GM12878 (cell line): ENCODE data around the gene COASY. TPM values are rescaled to one million over a fixed set of nuclear protein-coding genes. Genes with fewer than 3 reads are reported as not detected.

Experiments
- ATAC-seq: fragments of 200-7000 bp; cut with Tn5 transposase; 3 replicates; pipeline ENCODE4 v1.9.1; 2020; ENCODE audit warnings: mild to moderate bottlenecking, moderate library complexity
- BruUV-seq: library from RNA; stranded (reverse); fragments of 400-500 nt; replicated peaks from 2 replicates; lab custom pipeline; 2021; lab: Mats Ljungman, UMichigan
- CTCF ChIA-PET: fragments of 300-600 bp; sonication (Branson Sonifier 250); formaldehyde crosslinking; extraction: SDS; loops from one replicate; lab custom pipeline; 2021; ENCODE audit warnings: inconsistent platforms; lab: Yijun Ruan, JAX
- POLR2A ChIA-PET: fragments of 350-600 bp; formaldehyde crosslinking; extraction: SDS; loops from one replicate; lab custom pipeline; 2021; ENCODE audit warnings: inconsistent platforms; lab: Charles Lee
- RAD21 ChIA-PET: fragments of 300-600 bp; sonication (Branson Sonifier 250); formaldehyde crosslinking; loops from one replicate; lab custom pipeline; 2023; ENCODE audit warnings: antibody characterized with exemption; ENCODE audit not compliant: unreplicated experiment; lab: Charles Lee
- SMC1A ChIA-PET: fragments of 300-600 bp; sonication (Branson Sonifier 250); formaldehyde crosslinking; loops from one replicate; lab custom pipeline; 2023; ENCODE audit not compliant: unreplicated experiment, uncharacterized antibody; lab: Charles Lee
- DNase-seq: peaks from one replicate; pipeline ENCODE4 v3.0.0-alpha.2; 2011; ENCODE audit warnings: low read depth, low spot score
- FAIRE-seq: peaks from 3 replicates; lab custom pipeline; 2011; peaks lifted over from hg19 to GRCh38; lab: Jason Lieb, UNC
- H2AFZ ChIP-seq: 2 replicates; pipeline ENCODE4 v1.6.0; 2011; ENCODE audit warnings: low read depth, low read length, control low read depth; ENCODE audit not compliant: control insufficient read depth
- H3K27ac ChIP-seq: 2 replicates; pipeline ENCODE4 v1.5.1; 2011; ENCODE audit warnings: control low read depth; ENCODE audit not compliant: control insufficient read depth, insufficient read depth
- H3K27me3 ChIP-seq, 2 experiments: replicated peaks in 1 of 2; 2 replicates each; pipeline versions ENCODE4 v1.6.0 to v1.6.1; 2011; ENCODE audit warnings: low read length in 1 of 2; ENCODE audit not compliant: control insufficient read depth in 2 of 2, insufficient read depth in 2 of 2
- H3K36me3 ChIP-seq, 2 experiments: 2 replicates each; pipeline ENCODE4 v1.5.1; 2011; ENCODE audit warnings: low read length in 1 of 2; ENCODE audit not compliant: control insufficient read depth in 2 of 2, insufficient read depth in 2 of 2
- H3K4me1 ChIP-seq: 2 replicates; pipeline ENCODE4 v1.6.1; 2011; ENCODE audit warnings: mild to moderate bottlenecking, low read length, moderate library complexity, mixed read lengths; ENCODE audit not compliant: control insufficient read depth, insufficient read depth
- H3K4me2 ChIP-seq: 2 replicates; pipeline ENCODE4 v1.6.0; 2011; ENCODE audit warnings: control low read depth; ENCODE audit not compliant: control insufficient read depth, insufficient read depth
- H3K4me3 ChIP-seq: fragments of 200-600 bp; sonication (generic); 2 replicates; pipeline ENCODE4 v1.5.1; 2016
- H3K79me2 ChIP-seq: 2 replicates; pipeline ENCODE4 v1.6.0; 2011; ENCODE audit warnings: low read length; ENCODE audit not compliant: control insufficient read depth, insufficient read depth
- H3K9ac ChIP-seq: 2 replicates; pipeline ENCODE4 v1.8.0; 2011; ENCODE audit warnings: low read length, control low read depth, mixed read lengths; ENCODE audit not compliant: control insufficient read depth, insufficient read depth
- H3K9me3 ChIP-seq: replicated peaks from 3 replicates; pipeline ENCODE4 v1.5.1; 2011; ENCODE audit warnings: mild to moderate bottlenecking, low read length; ENCODE audit not compliant: control insufficient read depth, insufficient read depth
- H4K20me1 ChIP-seq: 2 replicates; pipeline ENCODE4 v1.6.0; 2011; ENCODE audit not compliant: control insufficient read depth, insufficient read depth
- CBX3 ChIP-seq: fragments of 200-600 bp; sonication (generic); IDR thresholded peaks from 2 replicates; pipeline ENCODE4 v1.6.1; 2016; ENCODE audit warnings: low read depth, borderline replicate concordance
- EGR1 ChIP-seq, 2 experiments: IDR thresholded peaks; 1 replicate in 1 of 2; 2 replicates in 1 of 2; pipeline ENCODE4 v1.6.1; 2011 to 2012; ENCODE audit warnings: low read depth in 2 of 2, low read length in 2 of 2, borderline replicate concordance in 1 of 2, mild to moderate bottlenecking in 1 of 2, moderate library complexity in 1 of 2
- ESRRA ChIP-seq: IDR thresholded peaks from 2 replicates; pipeline ENCODE4 v1.6.1; 2012; ENCODE audit warnings: mild to moderate bottlenecking, low read length, improper control_type of control experiment
- IKZF2 ChIP-seq, 2 experiments: fragments of 450-650 bp; IDR thresholded peaks; 2 replicates each; pipeline ENCODE4 v1.6.1; 2017; ENCODE audit warnings: mild to moderate bottlenecking in 2 of 2, moderate library complexity in 2 of 2
- MXI1 ChIP-seq: fragments of 150-350 bp; IDR thresholded peaks from 2 replicates; pipeline ENCODE4 v1.6.1; 2011; ENCODE audit warnings: low read depth, mild to moderate bottlenecking, inconsistent platforms, low read length, improper control_type of control experiment
- NBN ChIP-seq: fragments of 450-650 bp; IDR thresholded peaks from 2 replicates; pipeline ENCODE4 v1.6.1; 2016
- NFYB ChIP-seq: IDR thresholded peaks from 2 replicates; pipeline ENCODE4 v1.6.1; 2011; ENCODE audit warnings: low read depth, mild to moderate bottlenecking, low read length, improper control_type of control experiment, moderate library complexity; ENCODE audit not compliant: insufficient read depth
- PAX5 ChIP-seq: IDR thresholded peaks from 2 replicates; pipeline ENCODE4 v1.6.1; 2011; ENCODE audit warnings: low read depth, low read length, borderline replicate concordance
- RAD21 ChIP-seq: IDR thresholded peaks from 2 replicates; pipeline ENCODE4 v1.6.1; 2011; ENCODE audit warnings: mild to moderate bottlenecking, low read depth, low read length, moderate library complexity; ENCODE audit not compliant: insufficient read depth
- SRF ChIP-seq, 2 experiments: IDR thresholded peaks; 2 replicates each; pipeline ENCODE4 v1.6.1; 2011; ENCODE audit warnings: low read depth in 2 of 2, low read length in 2 of 2, mild to moderate bottlenecking in 1 of 2, moderate library complexity in 1 of 2
- STAT3 ChIP-seq: IDR thresholded peaks from 2 replicates; pipeline ENCODE4 v1.6.1; 2011; ENCODE audit warnings: low read depth, low read length, improper control_type of control experiment
- WGBS: methylation state at CpG from one replicate; pipeline ENCODE4 v1.1.6; 2016; ENCODE audit warnings: low lambda C conversion rate; ENCODE audit not compliant: insufficient replicate concordance, insufficient coverage; ENCODE audit errors: missing lambda C conversion rate; 5-methylcytosine and 5-hydroxymethylcytosine counted together
- in situ Hi-C: fragments of 300-500 bp; cut with MboI; formaldehyde crosslinking; loops from 9 replicates; pipeline ENCODE4 v1.14.3; 2018; ENCODE audit warnings: mixed read lengths
- intact Hi-C: fragments of 100-400 bp; cut with micrococcal nuclease; formaldehyde crosslinking; loops from one replicate; pipeline ENCODE4 v1.14.2; 2022; ENCODE audit not compliant: unreplicated experiment
- polyA plus RNA-seq, 11 experiments: library from polyadenylated mRNA; depleted of rRNA in 4 of 11; unstranded in 6 of 11; stranded (reverse) in 5 of 11; fragments of >200 nt; fragmentation: Nextera tagmentation in 4 of 11; fragmentation: Illumina TruSeq in 1 of 11; extraction: Ambion mirVana in 4 of 11; extraction: Trizol in 1 of 11; gene quantifications; 1 replicate in 1 of 11; 2 replicates in 10 of 11; pipeline versions ENCODE4 v1.2.1 to v1.2.3, GENCODE V29; 2011 to 2016; ENCODE audit warnings: inconsistent platforms in 2 of 11, missing spikeins in 2 of 11, low read depth in 1 of 11
- total RNA-seq, 4 experiments: library from RNA; depleted of rRNA in 3 of 4; stranded (reverse); fragments of >200 nt in 3 of 4; fragmentation: Illumina TruSeq in 1 of 4; extraction: Trizol in 1 of 4; gene quantifications; 2 replicates each; pipeline versions ENCODE4 v1.2.1 to v1.2.3, GENCODE V29; 2013 to 2021
- TF ChIP-seq, protein P1 (sequence below): fragments of 450-650 bp; IDR thresholded peaks from 2 replicates; pipeline ENCODE4 v1.6.1; 2017; ENCODE audit warnings: antibody characterized with exemption, mild to moderate bottlenecking, moderate library complexity
- TF ChIP-seq, protein P2 (sequence below): fragments of 450-650 bp; IDR thresholded peaks from 2 replicates; pipeline ENCODE4 v1.6.1; 2017; ENCODE audit warnings: low read depth, mild to moderate bottlenecking, moderate library complexity
- TF ChIP-seq, protein P3 (sequence below): IDR thresholded peaks from 2 replicates; pipeline ENCODE4 v1.6.1; 2011; ENCODE audit warnings: low read depth, low read length, improper control_type of control experiment, borderline replicate concordance
- TF ChIP-seq, protein P4 (sequence below): fragments of 450-650 bp; formaldehyde crosslinking; IDR thresholded peaks from 2 replicates; pipeline ENCODE4 v1.4.0; 2022; ENCODE audit warnings: mild to moderate bottlenecking, moderate library complexity

Gene COASY
- total and polyA plus RNA-seq, 10 of the 15 experiments (the other 5 are each of a cell fraction or from before 2014, with no cell fraction given), result 18.6 to 93.9 (median 43.2) TPM

DNA sequence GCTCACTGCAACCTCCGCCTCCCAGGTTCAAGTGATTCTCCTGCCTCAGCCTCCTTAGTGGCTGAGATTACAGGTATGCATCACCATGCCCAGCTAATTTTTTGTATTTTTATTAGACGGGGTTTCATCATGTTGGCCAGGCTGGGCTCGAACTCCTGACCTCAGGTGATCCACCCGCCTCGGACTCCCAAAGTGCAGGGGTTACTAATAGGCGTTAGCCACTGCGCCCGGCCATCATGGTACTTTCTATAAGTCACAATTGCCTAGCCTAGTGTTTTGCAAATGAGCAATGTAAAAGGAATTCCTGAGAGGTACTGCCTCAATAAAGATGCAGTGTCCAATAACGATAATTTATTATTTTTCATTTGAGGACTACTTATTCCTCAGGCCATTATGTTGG, 29.5 kb downstream of the COASY start:
- no peak overlapping the region for H2AFZ ChIP-seq
- no peak overlapping the region for H3K4me2 ChIP-seq
- no peak overlapping the region for H3K4me3 ChIP-seq
- no peaks in the 10 kb centered on the region for H3K27me3 ChIP-seq
- intact Hi-C loops (no loop called here), in situ Hi-C loops (no loop called here)
- no peak overlapping the region for H3K9ac ChIP-seq
- H3K27ac ChIP-seq, result no peak overlapping the region
- FAIRE-seq (no peak), DNase-seq (no peak), ATAC-seq (no peak)
- no TSS peak for BruUV-seq
- H3K4me1 ChIP-seq, result peaks cover 17% of the 10 kb centered on the region
- SMC1A ChIA-PET, result interaction anchor here (0.5 to 1.3 kb wide), 4 partner anchors 8 to 347 kb away, joined by 3 to 4 read pairs (median 3); no protein-coding TSS in a partner anchor
- H4K20me1 ChIP-seq, result no peaks in the 10 kb centered on the region; the same call in 1 of the 2 replicates
- RAD21 ChIA-PET, result interaction anchor here (0.6 kb wide), 1 partner anchor 14 kb away, joined by 4 read pairs; no protein-coding TSS in a partner anchor
- CTCF ChIA-PET, result interaction anchor here (0.8 to 1.6 kb wide), 5 partner anchors 10 to 172 kb away, joined by 3 to 8 read pairs (median 3); partner anchors contain the start of gene PSMC3IP
- POLR2A ChIA-PET, result no interaction called here
- 95% methylated on average over 9 of the region's 9 CpGs for WGBS
- peaks cover 0 to 27% of the 10 kb centered on the region in 2 experiments; a peak in 3 of 4 replicates for H3K36me3 ChIP-seq
- H3K9me3 ChIP-seq, result no peaks in the 10 kb centered on the region
- peaks cover 1% of the 10 kb centered on the region; the same call in 1 of the 2 replicates for H3K79me2 ChIP-seq
- TF ChIP-seq PAX5, result no peak
- TF ChIP-seq, protein P1, sequence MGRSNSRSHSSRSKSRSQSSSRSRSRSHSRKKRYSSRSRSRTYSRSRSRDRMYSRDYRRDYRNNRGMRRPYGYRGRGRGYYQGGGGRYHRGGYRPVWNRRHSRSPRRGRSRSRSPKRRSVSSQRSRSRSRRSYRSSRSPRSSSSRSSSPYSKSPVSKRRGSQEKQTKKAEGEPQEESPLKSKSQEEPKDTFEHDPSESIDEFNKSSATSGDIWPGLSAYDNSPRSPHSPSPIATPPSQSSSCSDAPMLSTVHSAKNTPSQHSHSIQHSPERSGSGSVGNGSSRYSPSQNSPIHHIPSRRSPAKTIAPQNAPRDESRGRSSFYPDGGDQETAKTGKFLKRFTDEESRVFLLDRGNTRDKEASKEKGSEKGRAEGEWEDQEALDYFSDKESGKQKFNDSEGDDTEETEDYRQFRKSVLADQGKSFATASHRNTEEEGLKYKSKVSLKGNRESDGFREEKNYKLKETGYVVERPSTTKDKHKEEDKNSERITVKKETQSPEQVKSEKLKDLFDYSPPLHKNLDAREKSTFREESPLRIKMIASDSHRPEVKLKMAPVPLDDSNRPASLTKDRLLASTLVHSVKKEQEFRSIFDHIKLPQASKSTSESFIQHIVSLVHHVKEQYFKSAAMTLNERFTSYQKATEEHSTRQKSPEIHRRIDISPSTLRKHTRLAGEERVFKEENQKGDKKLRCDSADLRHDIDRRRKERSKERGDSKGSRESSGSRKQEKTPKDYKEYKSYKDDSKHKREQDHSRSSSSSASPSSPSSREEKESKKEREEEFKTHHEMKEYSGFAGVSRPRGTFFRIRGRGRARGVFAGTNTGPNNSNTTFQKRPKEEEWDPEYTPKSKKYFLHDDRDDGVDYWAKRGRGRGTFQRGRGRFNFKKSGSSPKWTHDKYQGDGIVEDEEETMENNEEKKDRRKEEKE, result no peak
- no peak for TF ChIP-seq ESRRA
- no peak for TF ChIP-seq MXI1
- TF ChIP-seq, protein P2, sequence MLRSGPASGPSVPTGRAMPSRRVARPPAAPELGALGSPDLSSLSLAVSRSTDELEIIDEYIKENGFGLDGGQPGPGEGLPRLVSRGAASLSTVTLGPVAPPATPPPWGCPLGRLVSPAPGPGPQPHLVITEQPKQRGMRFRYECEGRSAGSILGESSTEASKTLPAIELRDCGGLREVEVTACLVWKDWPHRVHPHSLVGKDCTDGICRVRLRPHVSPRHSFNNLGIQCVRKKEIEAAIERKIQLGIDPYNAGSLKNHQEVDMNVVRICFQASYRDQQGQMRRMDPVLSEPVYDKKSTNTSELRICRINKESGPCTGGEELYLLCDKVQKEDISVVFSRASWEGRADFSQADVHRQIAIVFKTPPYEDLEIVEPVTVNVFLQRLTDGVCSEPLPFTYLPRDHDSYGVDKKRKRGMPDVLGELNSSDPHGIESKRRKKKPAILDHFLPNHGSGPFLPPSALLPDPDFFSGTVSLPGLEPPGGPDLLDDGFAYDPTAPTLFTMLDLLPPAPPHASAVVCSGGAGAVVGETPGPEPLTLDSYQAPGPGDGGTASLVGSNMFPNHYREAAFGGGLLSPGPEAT, result no peak
- TF ChIP-seq STAT3, result no peak
- no peak for TF ChIP-seq EGR1 (IDR thresholded peaks at IDR 0.05; ENCODE audit: borderline replicate concordance in 1 of 2, low read depth in 2 of 2, low read length in 2 of 2)
- TF ChIP-seq NFYB, result no peak
- no peak for TF ChIP-seq IKZF2 (IDR thresholded peaks at IDR 0.05)
- no peak for TF ChIP-seq SRF (IDR thresholded peaks at IDR 0.05; ENCODE audit: low read depth in 2 of 2, low read length in 2 of 2)
- TF ChIP-seq, protein P3, sequence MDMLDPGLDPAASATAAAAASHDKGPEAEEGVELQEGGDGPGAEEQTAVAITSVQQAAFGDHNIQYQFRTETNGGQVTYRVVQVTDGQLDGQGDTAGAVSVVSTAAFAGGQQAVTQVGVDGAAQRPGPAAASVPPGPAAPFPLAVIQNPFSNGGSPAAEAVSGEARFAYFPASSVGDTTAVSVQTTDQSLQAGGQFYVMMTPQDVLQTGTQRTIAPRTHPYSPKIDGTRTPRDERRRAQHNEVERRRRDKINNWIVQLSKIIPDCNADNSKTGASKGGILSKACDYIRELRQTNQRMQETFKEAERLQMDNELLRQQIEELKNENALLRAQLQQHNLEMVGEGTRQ, result no peak
- TF ChIP-seq CBX3, result no peak
- TF ChIP-seq, protein P4, sequence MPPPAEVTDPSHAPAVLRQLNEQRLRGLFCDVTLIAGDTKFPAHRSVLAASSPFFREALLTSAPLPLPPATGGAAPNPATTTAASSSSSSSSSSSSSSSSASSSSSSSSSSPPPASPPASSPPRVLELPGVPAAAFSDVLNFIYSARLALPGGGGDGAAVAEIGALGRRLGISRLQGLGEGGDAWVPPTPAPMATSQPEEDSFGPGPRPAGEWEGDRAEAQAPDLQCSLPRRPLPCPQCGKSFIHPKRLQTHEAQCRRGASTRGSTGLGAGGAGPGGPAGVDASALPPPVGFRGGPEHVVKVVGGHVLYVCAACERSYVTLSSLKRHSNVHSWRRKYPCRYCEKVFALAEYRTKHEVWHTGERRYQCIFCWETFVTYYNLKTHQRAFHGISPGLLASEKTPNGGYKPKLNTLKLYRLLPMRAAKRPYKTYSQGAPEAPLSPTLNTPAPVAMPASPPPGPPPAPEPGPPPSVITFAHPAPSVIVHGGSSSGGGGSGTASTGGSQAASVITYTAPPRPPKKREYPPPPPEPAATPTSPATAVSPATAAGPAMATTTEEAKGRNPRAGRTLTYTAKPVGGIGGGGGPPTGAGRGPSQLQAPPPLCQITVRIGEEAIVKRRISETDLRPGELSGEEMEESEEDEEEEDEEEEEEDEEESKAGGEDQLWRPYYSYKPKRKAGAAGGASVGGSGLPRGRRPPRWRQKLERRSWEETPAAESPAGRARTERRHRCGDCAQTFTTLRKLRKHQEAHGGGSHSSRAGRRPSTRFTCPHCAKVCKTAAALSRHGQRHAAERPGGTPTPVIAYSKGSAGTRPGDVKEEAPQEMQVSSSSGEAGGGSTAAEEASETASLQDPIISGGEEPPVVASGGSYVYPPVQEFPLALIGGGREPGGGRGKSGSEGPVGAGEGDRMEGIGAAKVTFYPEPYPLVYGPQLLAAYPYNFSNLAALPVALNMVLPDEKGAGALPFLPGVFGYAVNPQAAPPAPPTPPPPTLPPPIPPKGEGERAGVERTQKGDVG, result no peak
- no peak for TF ChIP-seq RAD21
- TF ChIP-seq NBN, result no peak
